Neural progenitor cell (in vitro differentiated cells): ENCODE data around the gene STK38L.

Experiments
- EZH2 ChIP-seq: fragments of 200-600 bp; sonication (generic); IDR thresholded peaks from 2 replicates; pipeline ENCODE4 v1.6.1; 2017; ENCODE audit warnings: antibody characterized with exemption, mild to moderate bottlenecking, moderate library complexity
- EZH2phosphoT487 ChIP-seq: fragments of 200-600 bp; sonication (generic); IDR thresholded peaks from 2 replicates; pipeline ENCODE4 v1.6.1; 2017; ENCODE audit warnings: antibody characterized with exemption
- TF ChIP-seq, protein P1 (sequence below): fragments of 200-600 bp; sonication (generic); IDR thresholded peaks from 2 replicates; pipeline ENCODE4 v1.5.1; 2017; ENCODE audit warnings: antibody characterized with exemption, mild to moderate bottlenecking

DNA sequence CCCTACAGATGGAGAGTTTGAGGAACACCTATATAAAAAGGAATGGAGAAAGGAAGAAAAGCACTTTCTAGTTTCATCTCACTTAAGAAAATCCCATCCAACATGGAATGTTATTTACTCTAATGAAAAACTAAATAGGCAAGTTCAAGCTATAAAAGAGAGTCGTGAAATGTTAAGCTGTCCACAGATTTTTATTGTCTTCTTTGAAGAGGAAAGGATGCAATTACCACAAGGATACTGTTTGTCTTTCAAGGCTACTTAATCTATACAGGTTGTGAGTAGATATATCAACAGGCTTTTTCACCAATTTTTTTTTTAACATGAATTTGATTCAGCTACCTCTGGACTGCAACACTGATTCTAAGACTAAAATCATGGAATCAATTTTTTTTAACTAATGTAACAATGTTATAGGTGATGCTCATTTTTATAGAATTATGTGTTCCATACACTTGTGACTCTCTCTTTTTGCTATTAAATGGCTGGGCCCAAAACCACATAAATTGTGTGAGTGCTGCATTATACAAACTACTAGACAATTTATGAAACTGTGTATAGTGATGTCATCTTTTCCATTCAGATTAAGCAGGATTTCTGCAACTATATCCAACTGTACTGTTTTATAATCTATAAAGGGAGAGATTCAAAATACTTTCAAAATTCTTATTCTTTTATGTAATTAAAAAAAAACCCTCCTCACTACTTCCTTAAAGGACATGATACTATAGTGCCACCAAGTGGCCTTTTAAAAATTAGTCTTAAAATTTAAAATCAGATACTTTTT lies 61.8 kb downstream of the STK38L start:
- TF ChIP-seq, protein P1, sequence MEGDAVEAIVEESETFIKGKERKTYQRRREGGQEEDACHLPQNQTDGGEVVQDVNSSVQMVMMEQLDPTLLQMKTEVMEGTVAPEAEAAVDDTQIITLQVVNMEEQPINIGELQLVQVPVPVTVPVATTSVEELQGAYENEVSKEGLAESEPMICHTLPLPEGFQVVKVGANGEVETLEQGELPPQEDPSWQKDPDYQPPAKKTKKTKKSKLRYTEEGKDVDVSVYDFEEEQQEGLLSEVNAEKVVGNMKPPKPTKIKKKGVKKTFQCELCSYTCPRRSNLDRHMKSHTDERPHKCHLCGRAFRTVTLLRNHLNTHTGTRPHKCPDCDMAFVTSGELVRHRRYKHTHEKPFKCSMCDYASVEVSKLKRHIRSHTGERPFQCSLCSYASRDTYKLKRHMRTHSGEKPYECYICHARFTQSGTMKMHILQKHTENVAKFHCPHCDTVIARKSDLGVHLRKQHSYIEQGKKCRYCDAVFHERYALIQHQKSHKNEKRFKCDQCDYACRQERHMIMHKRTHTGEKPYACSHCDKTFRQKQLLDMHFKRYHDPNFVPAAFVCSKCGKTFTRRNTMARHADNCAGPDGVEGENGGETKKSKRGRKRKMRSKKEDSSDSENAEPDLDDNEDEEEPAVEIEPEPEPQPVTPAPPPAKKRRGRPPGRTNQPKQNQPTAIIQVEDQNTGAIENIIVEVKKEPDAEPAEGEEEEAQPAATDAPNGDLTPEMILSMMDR: peak; percentile 66
- no peak for TF ChIP-seq EZH2
- no peak for TF ChIP-seq EZH2phosphoT487
